ENCODE data around the gene ATP2B2.

- no peak for TF ChIP-seq POLR2A (IDR thresholded peaks at IDR 0.05)
- TF ChIP-seq CTCF (IDR thresholded peaks at IDR 0.05 in 4 of 5, conservative IDR thresholded peaks at IDR 0.05 in 1 of 5), result no peak
These were observed 225.8 kb downstream of the ATP2B2 start for GRCh38 chr3:10279384-10280176.
